Measurements from ENCODE around the gene RING1. TPM values are rescaled to one million over a fixed set of nuclear protein-coding genes. Genes with fewer than 3 reads are reported as not detected.

The RING1 gene
- polyA plus RNA-seq, 1 of the 3 experiments (the other 2 are of a cell fraction), result 61.3 TPM

- Histone ChIP-seq H3K36me3 (replicated peaks in 1 of 2; ENCODE audit: control insufficient read depth in 1 of 2, insufficient read depth in 2 of 2, low read length in 1 of 2) (peaks cover 10 to 19% of the 10 kb centered on the region in 2 experiments), H3K27ac (ENCODE audit: low read depth in 2 of 2, low read length in 1 of 2) (peak overlapping the region in 1 of 2 experiments; percentile 3; a peak in 1 of 4 replicates), H3K4me3 (ENCODE audit: low read depth in 2 of 2, low read length in 1 of 2) (peak overlapping the region; percentile 57 to 66), H3K4me1 (ENCODE audit: control insufficient read depth in 1 of 2, insufficient read depth in 2 of 2, low read depth in 1 of 2, low read length in 1 of 2) (peaks cover 4 to 25% of the 10 kb centered on the region in 2 experiments; a peak in 3 of 4 replicates), H3F3A (replicated peaks; ENCODE audit: insufficient read depth) (peaks cover 3% of the 10 kb centered on the region), H3K27me3 (ENCODE audit: insufficient read depth) (no peaks in the 10 kb centered on the region), H3K9me2 (no peaks in the 10 kb centered on the region), H4K20me1 (ENCODE audit: insufficient read depth) (no peaks in the 10 kb centered on the region), H3K9ac (peak overlapping the region; percentile 31; the same call in 1 of the 2 replicates), H2AFZ (ENCODE audit: low read depth) (peak overlapping the region; percentile 66; the same call in 1 of the 2 replicates), H3K4me2 (peak overlapping the region; percentile 94), H3K9me3 (no peaks in the 10 kb centered on the region), H3K79me2 (ENCODE audit: insufficient read depth) (peaks cover 9% of the 10 kb centered on the region; the same call in 1 of the 2 replicates)
- POLR2A ChIA-PET, result interaction anchor here (0.6 to 1.4 kb wide), 2 partner anchors 16 to 36 kb away, joined by 3 to 4 read pairs; no protein-coding TSS in a partner anchor
- 15% methylated on average over 6 of the region's 6 CpGs for WGBS (ENCODE audit: low lambda C conversion rate)
- CTCF ChIA-PET, result interaction anchor here (1.0 to 2.7 kb wide), 4 partner anchors 30 to 51 kb away, joined by 3 to 9 read pairs (median 4); no protein-coding TSS in a partner anchor
- DNase-seq, result no peak
- TF ChIP-seq EP300 (IDR thresholded peaks at IDR 0.05; ENCODE audit: borderline replicate concordance in 1 of 2, low read depth in 1 of 2, low read length in 1 of 2) (no peak), MEF2A (IDR thresholded peaks at IDR 0.05; ENCODE audit: borderline replicate concordance, low read depth) (no peak), PBX3 (IDR thresholded peaks at IDR 0.05) (no peak), IRF3 (IDR thresholded peaks at IDR 0.05; ENCODE audit: low read depth, low read length) (no peak), TCF12 (IDR thresholded peaks at IDR 0.05) (no peak), FOXJ3 (CRISPR knock-in tag; IDR thresholded peaks at IDR 0.05) (no peak), POLR2AphosphoS5 (IDR thresholded peaks at IDR 0.05; ENCODE audit: low read depth, low read length) (no peak; the same call in 1 of the 2 replicates), USF2 (IDR thresholded peaks at IDR 0.05; ENCODE audit: borderline replicate concordance, low read depth, low read length) (no peak), JUND (IDR thresholded peaks at IDR 0.05) (no peak), YY1 (IDR thresholded peaks at IDR 0.05; ENCODE audit: low read depth) (no peak), REST (IDR thresholded peaks at IDR 0.05; ENCODE audit: low read depth, low read length) (no peak), USF1 (IDR thresholded peaks at IDR 0.05; ENCODE audit: borderline replicate concordance, low read depth) (no peak), NRF1 (IDR thresholded peaks at IDR 0.05; ENCODE audit: low read depth, low read length) (no peak), EZH2phosphoT487 (IDR thresholded peaks at IDR 0.05; ENCODE audit: borderline replicate concordance, low read depth) (no peak)
- TF ChIP-seq, protein P1, sequence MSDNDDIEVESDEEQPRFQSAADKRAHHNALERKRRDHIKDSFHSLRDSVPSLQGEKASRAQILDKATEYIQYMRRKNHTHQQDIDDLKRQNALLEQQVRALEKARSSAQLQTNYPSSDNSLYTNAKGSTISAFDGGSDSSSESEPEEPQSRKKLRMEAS (IDR thresholded peaks at IDR 0.05; ENCODE audit: low read depth), result no peak
Measured at GRCh38 chr6:33212857-33213165, 4.5 kb downstream of the RING1 start.

Measured in SK-N-SH (cell line).